ENCODE data around the gene NPS. TPM values are rescaled to one million over a fixed set of nuclear protein-coding genes. Genes with fewer than 3 reads are reported as not detected.

Gene NPS
- not detected for total RNA-seq (ENCODE audit: insufficient read depth, low replicate concordance)

DNA sequence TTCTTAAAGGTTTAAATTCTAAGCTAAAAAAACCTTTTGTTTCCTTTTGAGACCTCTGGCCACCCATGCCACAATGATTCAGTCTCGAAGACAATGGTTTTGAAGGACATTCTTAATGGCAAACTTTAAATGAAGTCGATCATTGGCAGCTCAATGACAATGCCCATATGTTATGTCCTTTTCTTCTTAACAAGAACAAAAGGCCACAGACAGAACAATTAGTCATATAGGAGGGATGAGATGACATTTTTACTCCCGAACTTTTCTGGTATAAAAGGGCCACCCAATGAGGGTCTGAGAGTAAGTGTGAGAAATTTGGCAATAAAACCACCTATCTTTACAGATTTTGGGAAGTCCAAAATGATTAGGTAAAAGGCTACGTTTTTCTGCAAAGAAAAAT lies at the start of gene NPS:
Gene NPS, plus strand, starts transcription at position 301 of the 400 bp plus-strand sequence. Its CDS starts 60 bp downstream, at position 361.
- DNase-seq (ENCODE audit: low spot score) = no peak

GRCh38 chr10:127500127-127500526 lies 49.0 kb upstream of the NPS start:
- DNase-seq (ENCODE audit: low spot score) = no peak

GRCh38 chr10:127506094-127506493 lies 43.0 kb upstream of the NPS start:
- no peak for DNase-seq (ENCODE audit: low spot score)

DNA sequence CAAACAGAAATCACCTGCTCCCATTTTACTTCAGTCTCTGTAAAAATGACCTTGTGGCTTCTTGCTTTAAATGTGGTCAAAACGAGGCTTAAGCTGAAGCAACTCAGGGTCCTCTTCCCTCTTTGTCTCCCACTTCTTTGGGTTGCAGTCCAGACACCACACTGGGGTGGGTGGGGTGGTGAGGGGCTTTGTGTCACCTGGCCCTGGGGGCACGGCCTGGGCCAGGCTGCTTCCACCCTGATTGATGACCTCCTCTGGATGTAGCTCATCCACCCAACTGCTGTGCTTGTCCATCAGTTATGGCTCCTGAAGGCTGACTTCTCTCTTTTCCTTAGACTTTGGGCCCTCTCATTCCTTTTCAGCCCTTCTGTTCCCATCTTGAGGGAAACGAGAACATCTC lies 26.8 kb upstream of the NPS start:
- no peak for DNase-seq (ENCODE audit: low spot score)

DNA sequence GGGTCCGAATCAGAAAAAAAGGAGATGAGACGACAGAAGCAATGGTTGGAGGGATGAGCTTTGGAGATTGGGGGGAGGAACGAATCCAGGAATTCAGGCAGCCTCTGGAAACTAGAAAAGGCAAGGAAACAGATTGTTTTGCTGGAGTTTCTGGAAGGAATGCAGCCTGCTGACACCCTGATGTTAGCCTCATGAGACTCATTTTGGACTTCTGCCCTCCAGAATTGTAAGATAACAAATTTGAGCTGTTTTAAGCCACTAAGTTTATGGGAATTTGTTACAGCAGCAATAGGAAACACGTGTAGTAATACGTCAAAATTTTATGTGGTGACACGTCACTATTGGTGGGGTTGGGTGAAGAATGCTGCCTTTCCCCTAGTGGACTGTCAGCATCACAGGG lies 25.6 kb upstream of the NPS start:
- DNase-seq (ENCODE audit: low spot score) = no peak

DNA sequence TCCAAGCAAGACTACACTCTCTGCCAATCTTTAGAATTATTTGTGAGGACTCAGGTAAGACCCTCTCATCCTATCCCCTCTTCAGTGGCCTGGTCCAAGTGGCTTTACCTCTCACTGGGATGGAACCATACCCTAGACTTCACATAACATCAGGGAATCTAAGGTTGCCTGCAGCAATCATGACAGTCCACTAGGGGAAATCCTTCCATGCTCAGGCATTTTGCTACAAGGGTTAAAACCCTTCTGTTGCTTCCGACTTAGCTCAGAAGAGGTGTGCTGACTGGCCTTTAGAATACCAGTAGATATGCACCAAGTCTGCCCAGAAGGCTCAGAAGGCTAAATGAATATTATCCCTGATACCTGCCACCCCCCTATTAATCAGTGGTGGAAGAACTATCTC lies 24.9 kb upstream of the NPS start:
- DNase-seq (ENCODE audit: low spot score) = no peak

GRCh38 chr10:127524908-127525665 lies 24.0 kb upstream of the NPS start:
- no peak for DNase-seq (ENCODE audit: low spot score)

- DNase-seq (ENCODE audit: low spot score) = no peak
Measured at GRCh38 chr10:127525686-127526085, 23.4 kb upstream of the NPS start.

GRCh38 chr10:127526161-127526560 lies 22.9 kb upstream of the NPS start:
- DNase-seq (ENCODE audit: low spot score) = no peak

GRCh38 chr10:127527320-127527719 lies 21.8 kb upstream of the NPS start:
- DNase-seq (ENCODE audit: low spot score) = no peak

DNA sequence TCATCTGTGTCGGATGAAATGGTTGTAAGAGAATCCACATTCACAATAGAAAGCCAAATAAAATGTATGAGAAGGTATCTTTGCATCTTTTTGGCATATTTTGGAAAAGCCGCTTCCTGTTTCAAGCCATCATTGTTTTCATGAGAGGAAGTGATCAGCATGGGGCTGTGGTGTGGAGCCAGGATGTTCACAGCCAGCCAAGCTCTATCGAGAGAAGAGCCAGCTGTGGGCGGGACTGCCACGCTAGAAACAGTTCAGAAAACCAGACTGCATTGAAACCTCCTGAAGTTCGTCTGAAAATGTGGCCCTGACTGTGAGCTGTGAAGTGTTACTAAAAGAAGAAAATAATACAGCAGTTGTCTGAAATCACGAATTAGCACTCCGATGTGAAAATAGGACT lies 21.2 kb upstream of the NPS start:
- no peak for DNase-seq (ENCODE audit: low spot score)

DNA sequence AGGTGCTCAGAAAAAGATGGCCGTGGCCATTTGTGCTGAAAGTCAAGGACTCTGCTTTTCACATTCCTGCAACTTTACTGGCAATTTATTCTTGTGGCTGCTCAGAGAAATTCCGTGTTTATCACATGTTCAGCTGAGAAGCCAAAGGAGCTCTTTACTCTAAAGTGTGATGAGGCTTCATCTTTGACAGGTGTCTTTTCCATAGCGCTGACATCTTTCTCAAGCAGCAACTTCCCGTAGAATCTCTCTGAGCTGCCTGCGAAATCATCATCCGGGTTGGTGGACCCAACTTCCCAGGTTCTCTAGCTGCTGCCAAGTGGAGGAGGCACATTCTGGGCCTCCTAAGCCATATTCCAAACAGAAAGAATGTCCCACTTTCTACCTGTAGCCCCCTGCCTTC lies 16.9 kb upstream of the NPS start:
- DNase-seq (ENCODE audit: low spot score) = no peak

DNA sequence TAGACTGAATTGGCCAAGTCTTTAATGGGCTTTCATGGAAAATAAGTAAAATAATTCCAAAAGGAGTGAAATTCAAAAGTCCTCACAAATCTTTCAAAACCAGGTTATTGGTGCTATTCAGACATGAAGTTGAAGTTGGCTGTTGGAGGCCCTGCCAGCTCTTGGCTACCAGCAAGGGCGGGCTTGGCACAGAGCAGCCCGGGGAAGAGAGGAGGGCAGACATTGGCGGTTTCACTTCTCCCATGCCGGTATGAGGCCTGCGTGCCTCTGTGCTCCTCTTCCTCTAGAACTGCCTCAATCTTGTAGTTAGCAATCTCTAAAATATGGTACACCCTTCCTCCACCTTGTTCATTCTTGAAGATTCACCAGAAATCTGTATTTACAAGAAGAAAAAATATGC lies 16.4 kb upstream of the NPS start:
- no peak for DNase-seq (ENCODE audit: low spot score)

- no peak for DNase-seq (ENCODE audit: low spot score)
Measured at GRCh38 chr10:127534074-127534473, 15.0 kb upstream of the NPS start.

GRCh38 chr10:127534496-127534895 lies 14.6 kb upstream of the NPS start:
- DNase-seq (ENCODE audit: low spot score) = no peak

DNA sequence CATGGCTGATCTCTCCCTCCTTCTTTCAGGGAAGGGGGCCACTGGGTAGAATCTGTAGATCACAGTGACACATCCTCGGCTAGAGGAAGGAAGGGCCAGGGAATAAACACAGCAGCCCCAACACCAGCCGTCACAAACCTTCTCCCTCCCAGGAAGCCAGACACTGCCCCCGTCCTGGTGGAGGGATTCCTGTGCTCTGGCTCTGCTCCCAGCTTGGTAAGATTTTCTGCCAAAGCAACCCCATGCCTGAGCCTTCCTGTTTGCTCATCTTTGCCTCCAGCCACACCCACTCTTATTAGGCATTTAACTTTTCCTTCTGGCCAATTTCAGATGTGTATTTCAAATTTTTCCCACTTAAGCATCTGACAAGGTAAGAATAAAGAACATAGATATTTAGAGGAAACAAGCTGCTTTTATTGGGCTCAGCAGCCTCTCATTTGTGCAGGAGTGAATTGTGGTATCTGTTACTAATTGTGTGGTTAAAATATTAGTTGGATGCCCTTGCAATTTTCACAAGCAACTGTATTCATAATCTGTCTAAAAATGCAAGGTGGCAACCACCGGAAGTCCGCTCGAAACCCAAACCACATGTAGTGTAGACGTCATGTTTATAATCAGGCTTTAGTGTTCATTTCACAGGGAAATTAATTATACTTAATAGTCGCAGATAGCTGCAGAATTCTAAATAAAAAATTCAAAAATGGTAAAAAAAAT lies 13.2 kb upstream of the NPS start:
- DNase-seq (ENCODE audit: low spot score) = no peak

GRCh38 chr10:127536972-127537760 lies 11.9 kb upstream of the NPS start:
- no peak for DNase-seq (ENCODE audit: low spot score)

DNA sequence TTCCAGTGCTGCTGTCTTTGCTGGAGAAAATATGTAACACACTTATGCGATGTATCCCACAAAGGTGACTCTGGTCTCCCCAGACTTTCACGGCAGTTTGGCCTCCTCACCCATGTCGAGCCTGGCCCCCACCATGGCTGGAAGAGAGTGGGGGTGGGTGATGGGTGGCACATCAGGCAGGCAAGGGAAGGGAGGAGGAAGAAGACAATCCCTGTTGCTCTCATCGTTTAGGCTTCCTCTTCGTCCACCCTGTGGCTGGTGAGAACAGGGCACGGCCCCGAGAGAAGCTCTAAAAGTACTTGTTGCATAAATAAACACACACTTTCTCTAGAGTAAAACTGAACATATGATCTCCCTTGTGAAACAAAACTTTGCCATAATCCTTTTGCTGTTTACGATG lies 11.2 kb upstream of the NPS start:
- DNase-seq (ENCODE audit: low spot score) = no peak

- no peak for DNase-seq (ENCODE audit: low spot score)
Measured at GRCh38 chr10:127548022-127548421, 1.1 kb upstream of the NPS start.

DNA sequence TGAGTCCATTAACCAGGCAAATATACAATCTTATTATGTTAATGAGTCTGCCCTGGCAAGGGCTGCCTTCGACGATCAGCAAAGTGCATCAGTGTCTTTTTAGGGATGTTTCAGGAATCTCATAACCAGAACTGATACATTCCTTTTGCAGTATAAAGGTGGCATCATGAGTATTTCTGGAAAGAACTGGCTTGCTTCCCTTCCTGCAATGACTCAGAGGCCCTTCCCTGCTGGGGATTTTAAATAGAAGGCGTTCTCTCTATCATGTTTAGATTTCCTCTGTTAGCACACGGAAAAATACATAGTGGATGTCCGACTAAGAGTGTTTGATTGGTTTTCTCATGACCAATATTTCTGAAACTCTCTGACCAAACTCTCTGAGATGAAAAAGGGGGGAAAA lies 1.8 kb downstream of the NPS start:
- DNase-seq (ENCODE audit: low spot score) = no peak

- DNase-seq (ENCODE audit: low spot score) = no peak
Measured at GRCh38 chr10:127552446-127552845, 3.3 kb downstream of the NPS start.

DNA sequence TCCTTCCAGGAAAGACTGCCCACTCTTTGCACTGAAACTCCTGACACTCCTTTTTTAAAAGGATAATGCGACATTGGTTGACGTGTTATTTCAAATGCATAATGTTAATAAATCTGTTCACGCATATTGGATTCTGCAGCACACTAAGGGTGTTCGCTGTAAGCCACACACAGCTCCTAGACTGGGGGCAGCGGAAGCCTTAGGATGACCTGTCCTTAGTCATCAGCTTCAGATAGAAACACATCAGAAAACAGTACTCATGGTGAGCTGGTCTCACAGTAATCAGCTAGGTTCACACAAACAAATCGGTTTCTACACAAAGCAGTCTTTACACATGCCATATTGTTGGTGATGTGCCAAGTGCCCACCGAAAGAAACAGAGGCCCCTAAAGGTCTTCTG lies 4.3 kb downstream of the NPS start:
- DNase-seq (ENCODE audit: low spot score) = no peak
